BE2C (cell line): Measurements from ENCODE around the gene TXNDC2.
A peak's percentile ranks its signal among the peaks of the same experiment; 100 is the strongest.
"Not testable (repeated sequence)": the region's sequence is repeated elsewhere in the genome, so short reads cannot be mapped to it uniquely, and the experiment has no call there.

ENCODE experiments used
- DNase-seq: peaks from one replicate; pipeline ENCODE4 v3.0.0-alpha.2; 2020
- H3K27me3 ChIP-seq: fragments of 250-450 bp; sonication (Bioruptor Pico); 2 replicates; pipeline ENCODE4 v1.5.1; 2020; ENCODE audit warnings: mild to moderate bottlenecking
- H3K36me3 ChIP-seq: fragments of 250-450 bp; sonication (Bioruptor Pico); 2 replicates; pipeline ENCODE4 v1.5.1; 2020; ENCODE audit warnings: mild to moderate bottlenecking
- H3K4me1 ChIP-seq: fragments of 250-450 bp; sonication (Bioruptor Pico); 2 replicates; pipeline ENCODE4 v1.5.1; 2020
- H3K4me3 ChIP-seq: 2 replicates; pipeline ENCODE4 v1.5.1; 2011; ENCODE audit warnings: low read depth, low read length
- H3K9me3 ChIP-seq: fragments of 250-450 bp; sonication (Bioruptor Pico); 2 replicates; pipeline ENCODE4 v1.5.1; 2020
- CTCF ChIP-seq: IDR thresholded peaks from 2 replicates; pipeline ENCODE4 v1.5.1; 2012; ENCODE audit warnings: mild to moderate bottlenecking, low read depth, low read length

The TXNDC2 gene

GRCh38 chr18:9911226-9911625 lies 25.5 kb downstream of the TXNDC2 start:
- Histone ChIP-seq H3K27me3 (no peaks in the 10 kb centered on the region), H3K4me3 (no peak overlapping the region), H3K36me3 (no peaks in the 10 kb centered on the region), H3K9me3 (no peaks in the 10 kb centered on the region), H3K4me1 (peaks cover 4% of the 10 kb centered on the region; the same call in 1 of the 2 replicates)
- no peak for TF ChIP-seq CTCF
- DNase-seq, result no peak

- not testable (repeated sequence) for H3K4me1 ChIP-seq, H3K9me3 ChIP-seq, H3K4me3 ChIP-seq, H3K27me3 ChIP-seq, DNase-seq, H3K36me3 ChIP-seq
Measured at GRCh38 chr18:9912285-9912684, 26.5 kb downstream of the TXNDC2 start.

GRCh38 chr18:9913151-9913525 lies 27.4 kb downstream of the TXNDC2 start:
- TF ChIP-seq CTCF, result no peak
- DNase-seq, result no peak
- peaks cover 3% of the 10 kb centered on the region; the same call in 1 of the 2 replicates for H3K4me1 ChIP-seq
- H3K36me3 ChIP-seq, result no peaks in the 10 kb centered on the region
- H3K9me3 ChIP-seq, result no peaks in the 10 kb centered on the region
- H3K27me3 ChIP-seq, result no peaks in the 10 kb centered on the region
- H3K4me3 ChIP-seq, result peak overlapping the region; percentile 76

GRCh38 chr18:9913526-9914333 lies 28.0 kb downstream of the TXNDC2 start, which contains the start of gene VAPA:
VAPA (plus strand) TSS chr18:9914016; CDS start chr18:9914257, 241 bp downstream.
- Histone ChIP-seq H3K27me3 (no peaks in the 10 kb centered on the region), H3K4me1 (no peaks in the 10 kb centered on the region), H3K4me3 (peak within 1 kb of the TSS; percentile 76), H3K36me3 (no peaks in the 10 kb centered on the region), H3K9me3 (no peaks in the 10 kb centered on the region)
- TF ChIP-seq CTCF, result no peak
- DNase-seq, result peak; percentile 87

- H3K4me3 ChIP-seq, result peak overlapping the region; percentile 76
- H3K27me3 ChIP-seq, result no peaks in the 10 kb centered on the region
- H3K9me3 ChIP-seq, result no peaks in the 10 kb centered on the region
- no peaks in the 10 kb centered on the region; the same call in 1 of the 2 replicates for H3K4me1 ChIP-seq
- DNase-seq, result no peak
- TF ChIP-seq CTCF, result no peak
- H3K36me3 ChIP-seq, result no peaks in the 10 kb centered on the region
Measured at GRCh38 chr18:9914334-9914583, 28.5 kb downstream of the TXNDC2 start.

- Histone ChIP-seq H3K27me3 (no peaks in the 10 kb centered on the region), H3K4me3 (peak overlapping the region; percentile 69), H3K9me3 (no peaks in the 10 kb centered on the region), H3K4me1 (no peaks in the 10 kb centered on the region; the same call in 1 of the 2 replicates), H3K36me3 (no peaks in the 10 kb centered on the region)
- no peak for TF ChIP-seq CTCF
- peak; percentile 54 for DNase-seq
Measured at GRCh38 chr18:9914584-9915290, 29.0 kb downstream of the TXNDC2 start.
